ENCODE results near the gene BBS1. TPM values are rescaled to one million over a fixed set of nuclear protein-coding genes. Genes with fewer than 3 reads are reported as not detected.

Gene BBS1
- total RNA-seq, 1 donor from 2014 or later, result 35.8 TPM

GRCh38 chr11:66569076-66569475 lies 58.6 kb downstream of the BBS1 start:
- H3K27ac Mint-ChIP-seq (ENCODE audit: unreplicated experiment), result no peak overlapping the region
- no peaks in the 10 kb centered on the region for H3K4me1 Mint-ChIP-seq (ENCODE audit: unreplicated experiment)
- H3K36me3 Mint-ChIP-seq (ENCODE audit: low read depth, unreplicated experiment), result peaks cover 4% of the 10 kb centered on the region
- no peak for TF ChIP-seq CTCF (IDR thresholded peaks at IDR 0.05; ENCODE audit: unreplicated experiment)
- DNase-seq (ENCODE audit: low spot score), result no peak
- H3K9me3 Mint-ChIP-seq (ENCODE audit: unreplicated experiment), result no peaks in the 10 kb centered on the region
- H3K27me3 Mint-ChIP-seq (ENCODE audit: unreplicated experiment), result peaks cover 6% of the 10 kb centered on the region
- H3K4me3 Mint-ChIP-seq (ENCODE audit: unreplicated experiment), result no peak overlapping the region

GRCh38 chr11:66570079-66570849 lies 59.8 kb downstream of the BBS1 start:
- H3K27me3 Mint-ChIP-seq (ENCODE audit: unreplicated experiment), result peaks cover 4% of the 10 kb centered on the region
- no peaks in the 10 kb centered on the region for H3K4me1 Mint-ChIP-seq (ENCODE audit: unreplicated experiment)
- H3K4me3 Mint-ChIP-seq (ENCODE audit: unreplicated experiment), result no peak overlapping the region
- H3K9me3 Mint-ChIP-seq (ENCODE audit: unreplicated experiment), result no peaks in the 10 kb centered on the region
- no peak for DNase-seq (ENCODE audit: low spot score)
- no peak for TF ChIP-seq CTCF (IDR thresholded peaks at IDR 0.05; ENCODE audit: unreplicated experiment)
- H3K36me3 Mint-ChIP-seq (ENCODE audit: low read depth, unreplicated experiment), result peaks cover 7% of the 10 kb centered on the region
- H3K27ac Mint-ChIP-seq (ENCODE audit: unreplicated experiment), result no peak overlapping the region

- no peak for DNase-seq (ENCODE audit: low spot score)
- Mint-ChIP-seq H3K27ac (ENCODE audit: unreplicated experiment) (no peak overlapping the region), H3K27me3 (ENCODE audit: unreplicated experiment) (peaks cover 4% of the 10 kb centered on the region), H3K9me3 (ENCODE audit: unreplicated experiment) (no peaks in the 10 kb centered on the region), H3K4me3 (ENCODE audit: unreplicated experiment) (no peak overlapping the region), H3K4me1 (ENCODE audit: unreplicated experiment) (no peaks in the 10 kb centered on the region), H3K36me3 (ENCODE audit: low read depth, unreplicated experiment) (peaks cover 7% of the 10 kb centered on the region)
- no peak for TF ChIP-seq CTCF (IDR thresholded peaks at IDR 0.05; ENCODE audit: unreplicated experiment)
These were observed 60.4 kb downstream of the BBS1 start for GRCh38 chr11:66570850-66571180.

- Mint-ChIP-seq H3K9me3 (ENCODE audit: unreplicated experiment) (peaks cover 4% of the 10 kb centered on the region), H3K4me3 (ENCODE audit: unreplicated experiment) (no peak overlapping the region), H3K27me3 (ENCODE audit: unreplicated experiment) (peaks cover 5% of the 10 kb centered on the region), H3K27ac (ENCODE audit: unreplicated experiment) (no peak overlapping the region), H3K4me1 (ENCODE audit: unreplicated experiment) (no peaks in the 10 kb centered on the region), H3K36me3 (ENCODE audit: low read depth, unreplicated experiment) (peaks cover 2% of the 10 kb centered on the region)
- TF ChIP-seq CTCF (IDR thresholded peaks at IDR 0.05; ENCODE audit: unreplicated experiment), result peak; percentile 81
- peak; percentile 86 for DNase-seq (ENCODE audit: low spot score)
These were observed 68.7 kb downstream of the BBS1 start for GRCh38 chr11:66579017-66579606.

- H3K4me3 Mint-ChIP-seq (ENCODE audit: unreplicated experiment), result no peak overlapping the region
- H3K27me3 Mint-ChIP-seq (ENCODE audit: unreplicated experiment), result peaks cover 5% of the 10 kb centered on the region
- H3K36me3 Mint-ChIP-seq (ENCODE audit: low read depth, unreplicated experiment), result no peaks in the 10 kb centered on the region
- DNase-seq (ENCODE audit: low spot score), result no peak
- H3K27ac Mint-ChIP-seq (ENCODE audit: unreplicated experiment), result no peak overlapping the region
- no peak for TF ChIP-seq CTCF (IDR thresholded peaks at IDR 0.05; ENCODE audit: unreplicated experiment)
- H3K9me3 Mint-ChIP-seq (ENCODE audit: unreplicated experiment), result peaks cover 4% of the 10 kb centered on the region
- H3K4me1 Mint-ChIP-seq (ENCODE audit: unreplicated experiment), result no peaks in the 10 kb centered on the region
These were observed 70.4 kb downstream of the BBS1 start for GRCh38 chr11:66580803-66581202.
